CD1c-positive myeloid dendritic cell (primary cell): ENCODE measurements around the gene PEX10.
"Not testable (repeated sequence)": the region's sequence is repeated elsewhere in the genome, so short reads cannot be mapped to it uniquely, and the experiment has no call there.

Source experiments
- DNase-seq: peaks from one replicate; pipeline ENCODE4 v3.0.0-alpha.2; 2016; ENCODE audit errors: extremely low spot score

Gene PEX10

DNA sequence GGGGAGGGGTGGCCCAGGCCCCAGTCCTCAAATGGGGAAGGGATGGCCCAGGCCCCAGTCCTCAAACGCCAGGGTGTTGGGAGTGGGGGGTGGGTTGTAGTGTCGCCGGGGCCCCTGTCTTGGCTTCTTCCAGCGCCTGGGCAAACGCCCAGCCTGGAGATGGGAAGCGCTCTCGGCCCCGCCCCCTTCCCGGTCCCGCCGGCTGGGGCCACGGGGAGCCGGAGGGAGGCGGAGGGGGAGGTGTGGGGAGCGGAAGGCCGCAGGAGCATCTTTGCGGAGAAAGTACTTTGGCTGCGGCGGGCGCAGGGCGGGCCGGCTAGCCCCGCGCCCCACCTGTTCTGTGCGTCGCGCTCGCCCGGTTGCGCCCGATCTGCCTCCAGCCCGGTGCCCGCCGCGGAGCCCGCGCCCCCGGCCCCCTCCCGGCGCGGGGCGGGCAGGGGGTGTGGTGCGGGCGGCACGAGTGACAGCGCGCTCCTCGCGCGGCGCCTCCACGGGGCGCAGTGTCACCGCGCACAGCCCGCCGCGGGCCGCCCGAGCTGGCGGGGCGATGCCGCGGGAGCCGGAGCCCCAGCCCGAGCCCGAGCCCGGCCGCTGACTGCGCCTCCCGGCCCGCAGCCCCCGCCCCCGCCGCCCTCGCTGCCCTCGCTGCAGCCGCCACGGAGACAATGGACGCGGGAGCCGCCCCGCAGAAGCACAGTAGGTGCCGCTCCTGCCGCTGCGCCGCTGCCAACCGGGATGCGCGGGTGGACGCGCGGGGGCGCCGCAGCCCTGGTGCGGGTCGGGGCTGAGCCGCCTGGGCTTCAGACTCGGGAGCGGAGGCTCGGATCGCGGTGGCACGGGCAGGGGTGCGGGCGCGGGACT is 31.1 kb upstream of the PEX10 start:
- DNase-seq = no peak

GRCh38 chr1:2442661-2443060 is 30.3 kb upstream of the PEX10 start:
- DNase-seq = no peak

DNA sequence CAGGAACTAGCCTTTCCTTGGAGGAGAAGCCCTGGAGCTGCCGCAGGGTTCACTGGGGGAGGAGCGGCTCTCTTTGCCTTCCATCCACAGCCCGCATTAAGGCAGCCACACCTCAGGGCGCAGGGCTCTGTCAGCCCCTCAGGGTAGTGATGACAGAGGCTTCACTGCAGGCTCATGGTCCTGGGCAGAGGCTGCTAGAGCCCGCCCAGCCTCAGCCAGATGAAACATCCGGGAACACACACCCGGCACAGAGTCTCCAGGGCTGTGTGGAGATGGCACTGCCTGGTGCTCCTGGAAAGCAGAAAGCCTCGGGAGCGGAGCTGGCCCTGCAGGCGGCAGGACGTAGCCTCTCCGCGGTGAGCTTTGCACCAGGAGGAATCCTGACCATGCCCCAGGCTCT is 29.4 kb upstream of the PEX10 start:
- DNase-seq = no peak

GRCh38 chr1:2440346-2440745 is 28.0 kb upstream of the PEX10 start:
- not testable (repeated sequence) for DNase-seq

GRCh38 chr1:2439369-2439768 is 27.0 kb upstream of the PEX10 start:
- no peak for DNase-seq

GRCh38 chr1:2438641-2439040 is 26.3 kb upstream of the PEX10 start:
- no peak for DNase-seq

DNA sequence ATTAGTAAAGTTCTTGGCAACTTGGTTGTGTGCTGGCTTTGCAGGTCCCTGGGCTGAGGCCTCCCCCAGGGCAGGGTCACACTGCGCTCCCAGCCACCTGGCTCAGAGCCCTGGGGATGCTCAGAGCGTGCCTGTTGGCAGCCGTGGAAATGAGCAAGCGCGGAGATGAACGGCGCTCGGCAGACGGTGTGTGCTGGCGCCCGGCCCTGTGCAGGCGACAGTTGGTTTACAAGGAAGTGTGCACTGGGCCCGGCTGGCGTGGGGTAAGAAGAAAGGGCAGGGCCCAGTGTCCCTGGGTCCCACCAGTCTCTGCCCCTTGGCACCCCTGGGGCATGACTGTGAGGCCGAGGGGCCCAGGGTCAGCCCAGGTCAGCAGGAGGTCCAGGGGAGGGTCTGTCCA is 25.7 kb upstream of the PEX10 start:
- DNase-seq = no peak

- no peak for DNase-seq
Measured at GRCh38 chr1:2437617-2438016, 25.3 kb upstream of the PEX10 start.

GRCh38 chr1:2436876-2437275 is 24.5 kb upstream of the PEX10 start:
- DNase-seq = no peak

DNA sequence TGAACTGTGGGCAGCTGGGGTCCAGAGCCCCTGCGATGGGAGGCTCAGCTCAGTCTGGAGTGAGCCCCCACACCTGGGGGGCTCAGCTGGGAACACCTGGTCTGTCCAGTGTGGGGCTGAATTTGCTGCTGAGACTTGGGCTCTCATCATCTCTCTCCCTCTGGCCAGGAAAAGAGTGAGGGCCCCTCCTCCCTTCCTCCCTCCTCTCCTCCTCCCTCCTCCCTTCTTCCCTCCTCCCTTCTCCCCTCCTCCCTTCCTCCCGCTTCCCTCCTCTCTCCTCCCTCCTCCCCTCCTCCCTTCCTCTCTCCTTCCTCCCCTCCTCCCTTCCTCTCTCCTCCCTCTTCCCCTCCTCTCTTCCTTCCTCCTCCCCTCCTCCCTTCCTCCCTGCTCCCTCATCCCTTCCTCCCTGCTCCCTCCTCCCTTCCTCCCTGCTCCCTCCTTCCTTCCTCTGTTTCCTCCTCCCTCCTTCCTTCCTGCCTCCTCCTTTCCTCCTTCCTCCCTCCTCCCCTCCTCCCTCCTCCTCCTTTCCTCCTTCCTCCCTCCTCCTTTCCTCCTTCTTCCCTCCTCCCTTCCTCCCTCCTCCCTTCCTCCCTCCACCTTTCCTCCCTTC is 23.5 kb upstream of the PEX10 start:
- no peak for DNase-seq

DNA sequence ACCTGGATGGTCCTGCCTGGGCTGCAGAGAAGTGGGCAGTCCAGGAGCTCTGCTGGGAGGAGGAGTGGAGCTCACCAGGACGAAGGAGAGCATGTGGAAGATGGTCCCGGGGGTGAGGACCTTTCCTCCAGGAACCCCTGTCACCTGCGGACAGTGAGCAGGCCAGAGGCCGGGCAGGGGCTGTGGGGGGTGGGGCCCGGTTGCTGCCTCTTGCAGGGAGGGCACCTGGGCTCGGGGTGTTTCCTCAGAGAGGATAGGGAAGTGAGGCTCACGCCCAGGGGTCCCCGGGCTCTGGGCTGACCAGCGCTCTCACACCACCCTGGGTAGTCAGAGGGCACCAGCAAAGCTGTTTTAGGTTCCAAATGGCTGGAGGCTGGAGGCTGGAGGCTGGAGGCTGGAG is 22.7 kb upstream of the PEX10 start:
- no peak for DNase-seq

DNA sequence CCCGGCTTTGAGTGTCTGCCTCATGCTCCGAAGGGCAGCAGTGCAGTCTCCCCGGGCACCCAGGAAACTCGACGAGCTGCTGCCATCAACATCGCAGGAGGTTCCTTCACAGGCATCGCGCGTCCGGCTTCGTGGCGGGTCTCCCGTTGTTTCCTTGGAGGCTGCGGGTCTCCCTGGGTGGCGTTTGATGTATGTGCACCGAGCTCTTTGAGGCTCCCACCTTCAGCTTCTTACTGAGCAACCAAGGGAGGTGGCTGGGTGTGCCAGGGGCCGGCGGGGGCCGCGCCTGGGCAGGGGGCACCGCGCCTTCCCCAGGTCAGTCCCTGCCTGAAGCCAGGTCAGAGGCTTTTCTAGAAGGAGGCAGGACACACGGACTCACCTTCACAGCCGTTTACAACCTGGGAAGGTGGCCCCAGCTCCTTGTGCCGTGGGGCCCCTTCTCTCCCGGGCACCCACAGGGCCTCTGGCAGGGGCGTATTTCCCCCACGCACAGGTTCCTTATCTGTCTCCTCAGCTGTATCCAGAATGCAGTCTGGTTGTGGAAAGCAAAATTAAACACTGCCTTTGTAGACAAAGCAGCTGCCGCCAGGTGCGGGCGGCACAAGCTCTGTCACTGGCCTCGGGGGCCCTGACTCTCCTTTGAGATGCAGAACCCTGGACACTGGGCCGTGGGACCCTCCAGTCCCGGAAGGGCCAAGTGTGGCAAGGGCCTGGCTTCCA is 21.7 kb upstream of the PEX10 start:
- DNase-seq = no peak

- DNase-seq = no peak
Measured at GRCh38 chr1:2433196-2433595, 20.8 kb upstream of the PEX10 start.

GRCh38 chr1:2432441-2432844 is 20.1 kb upstream of the PEX10 start:
- DNase-seq = no peak

DNA sequence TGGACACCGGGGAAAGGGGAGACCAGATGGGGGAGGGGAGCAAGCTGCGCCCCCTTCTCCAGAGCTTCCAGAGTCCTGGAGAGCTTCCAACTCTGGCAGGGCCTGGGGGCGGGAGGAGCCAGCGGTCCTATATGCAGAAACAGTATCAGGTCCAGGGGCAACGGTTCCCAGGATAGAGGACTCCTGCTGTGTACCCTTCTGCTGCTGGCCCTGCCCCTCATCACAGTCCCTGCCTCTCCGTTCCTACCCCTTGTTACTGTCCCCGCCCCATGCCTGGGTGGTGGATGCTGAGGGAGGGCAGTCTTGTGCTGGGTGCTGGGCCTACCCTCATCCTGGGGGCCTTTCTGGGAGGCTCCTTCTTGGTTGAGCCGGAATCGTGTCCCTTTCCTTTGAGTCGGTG is 19.2 kb upstream of the PEX10 start:
- DNase-seq = no peak

DNA sequence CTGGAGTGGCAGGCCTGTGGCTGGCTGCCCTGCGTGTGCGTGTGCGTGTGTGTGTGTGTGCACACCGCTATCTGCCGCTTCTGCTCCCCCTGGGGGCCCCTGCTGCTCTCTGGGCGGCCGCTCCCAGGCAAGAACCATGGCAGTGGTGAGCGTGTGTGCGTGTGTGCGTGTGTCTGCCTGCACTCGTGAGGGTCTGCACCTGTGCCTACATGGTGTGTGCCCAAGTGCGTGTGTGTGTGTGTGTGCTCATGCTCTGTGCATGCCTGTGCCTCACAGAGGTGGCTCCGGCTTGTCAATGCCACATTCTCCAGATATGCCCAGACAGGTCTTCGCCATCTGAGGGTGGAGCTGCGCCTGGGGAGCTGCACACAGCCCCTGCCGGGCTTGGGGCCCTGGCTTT is 18.7 kb upstream of the PEX10 start:
- DNase-seq = no peak

GRCh38 chr1:2430592-2430973 is 18.2 kb upstream of the PEX10 start:
- DNase-seq = no peak

DNA sequence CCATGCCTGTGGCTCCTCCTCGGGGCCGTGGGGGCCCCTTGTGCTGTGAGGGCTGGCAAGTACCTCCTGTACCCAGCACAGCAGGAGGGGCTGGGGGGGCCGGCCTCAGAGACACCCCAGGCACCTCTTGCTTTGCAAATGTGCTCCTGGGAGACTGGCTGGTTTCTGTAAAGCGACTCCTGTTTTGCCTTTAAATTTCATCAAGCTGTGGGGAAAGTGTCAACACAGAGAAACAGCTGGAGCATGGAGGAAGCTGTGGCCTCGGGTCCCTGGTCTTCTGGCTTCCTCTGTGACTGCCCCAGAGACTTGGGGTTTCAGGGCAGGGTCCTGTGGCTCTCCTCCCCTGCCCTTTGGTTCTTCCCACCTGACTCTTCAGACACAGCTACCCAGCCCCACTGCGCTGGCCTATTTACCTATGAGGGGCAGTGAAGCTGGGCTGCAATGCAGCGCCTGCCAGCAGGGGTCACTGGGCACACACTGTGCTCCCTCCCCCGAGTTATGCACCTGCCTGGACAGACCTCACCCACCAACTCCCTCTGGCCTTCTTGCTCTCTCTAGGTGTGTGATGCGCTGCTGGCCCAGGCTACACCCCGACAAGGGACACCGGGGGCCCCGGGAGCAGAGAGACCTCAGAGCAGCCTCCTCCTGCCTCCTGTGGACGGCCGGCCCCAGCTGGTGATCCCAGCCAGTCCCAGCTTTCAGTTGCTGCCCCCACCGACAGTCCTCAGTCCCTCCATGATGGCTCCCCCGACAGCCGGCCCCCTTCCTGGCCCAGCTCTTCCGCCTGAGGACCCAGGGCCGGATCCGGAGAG is 17.6 kb upstream of the PEX10 start:
- no peak for DNase-seq

GRCh38 chr1:2428490-2428889 is 16.1 kb upstream of the PEX10 start:
- no peak for DNase-seq

DNA sequence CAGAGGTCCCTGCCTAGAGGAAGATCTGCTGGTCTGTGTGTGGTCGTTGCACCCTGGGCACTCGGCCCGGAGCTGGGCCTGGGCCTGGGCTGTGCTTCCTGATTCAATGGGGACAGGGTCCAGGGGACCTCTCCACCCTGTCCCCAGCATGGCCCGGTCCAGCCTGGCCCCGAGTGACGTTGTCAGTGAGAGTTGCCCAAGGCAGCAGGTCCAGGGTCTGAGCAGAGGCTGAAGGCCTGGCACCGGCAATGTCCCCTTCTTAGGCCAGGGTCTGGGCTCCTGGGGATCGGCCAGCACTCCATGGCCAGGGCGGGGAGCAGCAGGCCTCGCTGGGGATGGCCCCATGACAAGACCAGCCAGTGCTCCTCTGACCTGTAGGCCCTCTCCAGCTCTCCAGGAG is 15.6 kb upstream of the PEX10 start:
- DNase-seq = no peak

DNA sequence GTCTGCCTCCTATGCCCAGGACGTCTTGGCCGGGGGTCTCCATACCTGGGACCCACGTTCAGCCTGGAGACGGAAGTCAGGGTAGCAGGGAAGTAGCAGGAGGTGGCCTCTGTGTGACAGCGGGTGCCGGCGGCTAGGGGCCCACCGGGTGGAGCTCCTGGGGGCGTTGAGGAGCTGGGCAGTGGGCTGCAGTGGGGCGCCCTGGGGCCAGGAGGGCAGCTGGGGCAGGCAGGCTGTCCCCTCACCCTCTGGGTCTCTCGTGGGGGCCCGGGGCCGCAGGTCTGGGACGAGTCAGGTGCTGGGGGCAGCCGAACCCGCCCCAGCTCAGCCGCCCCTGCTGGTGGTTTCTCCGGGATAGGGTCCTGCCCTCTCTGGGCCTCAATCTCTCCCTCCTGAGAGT is 14.7 kb upstream of the PEX10 start:
- no peak for DNase-seq

- DNase-seq = no peak
Measured at GRCh38 chr1:2426540-2426939, 14.2 kb upstream of the PEX10 start.
